Measurements from ENCODE around the gene SLC17A8.

SLC17A8 gene

GRCh38 chr12:100448656-100449055 is 91.8 kb downstream of the SLC17A8 start:
- no peak for DNase-seq (ENCODE audit: low read depth)
- H3K4me3 ChIP-seq (replicated peaks; ENCODE audit: low read depth, low read length), result no peak overlapping the region
- TF ChIP-seq CTCF (IDR thresholded peaks at IDR 0.05; ENCODE audit: low read length, missing control alignments), result no peak

DNA sequence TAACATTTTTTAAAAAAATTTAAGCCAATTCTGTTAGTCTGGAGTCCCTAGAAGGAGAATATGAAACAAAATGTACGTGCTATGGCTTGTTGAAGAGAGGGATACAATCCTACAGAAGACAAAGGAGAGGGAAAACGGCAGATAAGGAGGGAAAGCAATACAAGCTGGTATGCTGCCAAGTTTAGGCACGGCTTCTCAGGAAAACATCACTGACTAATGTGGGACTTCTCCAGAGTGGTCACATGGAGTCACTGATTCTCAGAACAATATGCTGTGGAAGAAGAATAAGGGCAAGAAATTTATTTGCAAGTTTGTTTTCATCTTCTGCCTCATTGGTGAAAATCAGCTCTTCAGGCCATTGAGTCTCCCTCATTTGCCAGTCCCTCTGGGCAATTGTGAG is 93.9 kb downstream of the SLC17A8 start:
- DNase-seq (ENCODE audit: low read depth), result peak; percentile 20
- TF ChIP-seq CTCF (IDR thresholded peaks at IDR 0.05; ENCODE audit: low read length, missing control alignments), result no peak
- H3K4me3 ChIP-seq (replicated peaks; ENCODE audit: low read depth, low read length), result no peak overlapping the region

- DNase-seq (ENCODE audit: low read depth), result no peak
- H3K4me3 ChIP-seq (replicated peaks; ENCODE audit: low read depth, low read length), result no peak overlapping the region
- TF ChIP-seq CTCF (IDR thresholded peaks at IDR 0.05; ENCODE audit: low read length, missing control alignments), result no peak
Measured at GRCh38 chr12:100453951-100454350, 97.1 kb downstream of the SLC17A8 start.

DNA sequence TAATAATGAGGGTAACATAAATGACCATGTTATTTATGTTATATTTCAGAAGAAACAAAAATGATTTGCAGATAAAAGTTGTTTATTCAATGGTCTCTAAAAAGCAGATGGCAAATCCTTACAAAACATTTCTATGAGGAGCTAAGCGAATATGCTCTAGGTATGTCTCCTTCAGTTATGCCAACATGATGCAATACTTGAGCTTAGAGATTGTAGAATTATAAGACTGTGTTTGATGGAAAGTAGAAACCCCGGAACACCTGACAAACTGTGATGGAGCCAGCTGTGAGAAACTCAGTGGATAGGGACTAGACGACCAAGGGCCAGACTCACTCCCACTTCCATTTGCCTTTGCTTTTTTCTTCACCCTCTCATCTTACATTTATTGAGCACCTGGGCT is 99.0 kb downstream of the SLC17A8 start:
- no peak overlapping the region for H3K4me3 ChIP-seq (replicated peaks; ENCODE audit: low read depth, low read length)
- no peak for TF ChIP-seq CTCF (IDR thresholded peaks at IDR 0.05; ENCODE audit: low read length, missing control alignments)
- DNase-seq (ENCODE audit: low read depth), result no peak

DNA sequence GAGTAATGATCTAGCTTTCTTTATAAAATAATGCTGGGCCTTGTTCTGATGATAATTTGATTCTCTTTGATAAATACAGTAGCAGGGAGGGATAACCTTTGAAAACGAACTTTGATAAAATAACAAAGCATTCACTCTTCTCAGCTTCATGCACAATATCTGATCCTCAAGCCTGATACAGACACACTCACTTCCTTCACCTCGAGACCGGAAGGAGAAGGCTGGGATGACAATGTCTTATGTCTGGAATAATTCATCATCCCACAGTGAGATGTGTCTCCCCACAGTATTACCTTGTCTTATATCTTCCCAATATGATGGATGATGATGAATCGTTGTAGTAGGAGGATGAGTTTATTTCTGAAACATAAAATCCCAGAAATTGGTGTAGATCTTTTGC is 101.3 kb downstream of the SLC17A8 start:
- DNase-seq (ENCODE audit: low read depth), result no peak
- H3K4me3 ChIP-seq (replicated peaks; ENCODE audit: low read depth, low read length), result no peak overlapping the region
- no peak for TF ChIP-seq CTCF (IDR thresholded peaks at IDR 0.05; ENCODE audit: low read length, missing control alignments)

DNA sequence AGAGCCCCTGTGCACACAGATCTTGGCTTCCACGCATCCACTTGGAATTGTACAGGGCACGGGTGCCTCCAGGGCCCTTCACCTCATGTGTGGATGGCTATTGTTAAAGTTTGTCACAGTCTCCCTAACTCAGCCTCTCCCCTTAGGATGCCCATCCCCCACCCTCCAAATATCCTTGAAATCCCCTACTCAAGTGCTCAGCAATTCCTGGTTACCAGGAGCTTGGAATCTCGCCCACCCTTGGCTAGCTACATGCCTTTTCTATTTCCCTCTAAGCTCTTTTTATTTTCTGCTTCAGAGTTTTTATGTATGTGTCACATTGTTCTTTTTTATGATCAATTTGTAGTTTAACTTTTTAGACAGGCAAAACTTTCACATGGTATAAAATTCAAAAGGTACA is 103.8 kb downstream of the SLC17A8 start:
- TF ChIP-seq CTCF (IDR thresholded peaks at IDR 0.05; ENCODE audit: low read length, missing control alignments), result no peak
- DNase-seq (ENCODE audit: low read depth), result no peak
- no peak overlapping the region for H3K4me3 ChIP-seq (replicated peaks; ENCODE audit: low read depth, low read length)

GRCh38 chr12:100461330-100461973 is 104.6 kb downstream of the SLC17A8 start:
- no peak overlapping the region for H3K4me3 ChIP-seq (replicated peaks; ENCODE audit: low read depth, low read length)
- no peak for TF ChIP-seq CTCF (IDR thresholded peaks at IDR 0.05; ENCODE audit: low read length, missing control alignments)
- DNase-seq (ENCODE audit: low read depth), result no peak

All from fibroblast of pulmonary artery (primary cell).